Measurements from ENCODE around the gene KCNH4. TPM values are rescaled to one million over a fixed set of nuclear protein-coding genes. Genes with fewer than 3 reads are reported as not detected.

KCNH4 gene
- total and polyA plus RNA-seq, 2 experiments from 2014 or later: not detected

Other genes with a start within 250 kb of the KCNH4 start
- 69.0 and 70.0 TPM in 2 replicates for gene CNP, start 214.3 kb downstream of the KCNH4 start, total RNA-seq
- gene CNP, start 214.3 kb downstream of the KCNH4 start, polyA plus RNA-seq: 79.4 and 82.8 TPM in 2 replicates
- 66.6 and 79.2 TPM in 2 replicates for gene DNAJC7, start 163.7 kb downstream of the KCNH4 start, total RNA-seq
- 83.8 and 90.0 TPM in 2 replicates for gene DNAJC7, start 163.7 kb downstream of the KCNH4 start, polyA plus RNA-seq
- 113 and 125 TPM in 2 replicates for gene NKIRAS2, start 161.1 kb downstream of the KCNH4 start, total RNA-seq
- 98.2 and 107 TPM in 2 replicates for gene NKIRAS2, start 161.1 kb downstream of the KCNH4 start, polyA plus RNA-seq
- gene C17orf113, start 130.5 kb downstream of the KCNH4 start, total RNA-seq: 6.2 and 7.6 TPM in 2 replicates
- 4.5 and 4.7 TPM in 2 replicates for gene C17orf113, start 130.5 kb downstream of the KCNH4 start, polyA plus RNA-seq
- 1.7 and 2.1 TPM in 2 replicates for gene ZNF385C, start 82.7 kb downstream of the KCNH4 start, total RNA-seq
- gene ZNF385C, start 82.7 kb downstream of the KCNH4 start, polyA plus RNA-seq: 3.0 and 3.9 TPM in 2 replicates
- gene DHX58, start 68.4 kb downstream of the KCNH4 start, total RNA-seq: 0.42 and 1.2 TPM in 2 replicates
- not detected in 2 replicates for gene DHX58, start 68.4 kb downstream of the KCNH4 start, polyA plus RNA-seq
- gene KAT2A, start 59.8 kb downstream of the KCNH4 start, total RNA-seq: 38.2 and 76.9 TPM in 2 replicates
- 89.0 and 121 TPM in 2 replicates for gene KAT2A, start 59.8 kb downstream of the KCNH4 start, polyA plus RNA-seq
- gene HSPB9, start 58.3 kb downstream of the KCNH4 start, total RNA-seq: 0.06 and 0.67 TPM in 2 replicates
- 0.51 and 0.52 TPM in 2 replicates for gene HSPB9, start 58.3 kb downstream of the KCNH4 start, polyA plus RNA-seq
- gene RAB5C, start 26.2 kb downstream of the KCNH4 start, total RNA-seq: 41.8 and 53.8 TPM in 2 replicates
- gene RAB5C, start 26.2 kb downstream of the KCNH4 start, polyA plus RNA-seq: 44.8 and 65.1 TPM in 2 replicates
- 1.3 TPM in 1 of 2 replicates, not detected in the other for gene HCRT, start 4.3 kb upstream of the KCNH4 start, total RNA-seq
- gene HCRT, start 4.3 kb upstream of the KCNH4 start, polyA plus RNA-seq: 1.9 TPM in 1 of 2 replicates, not detected in the other
- gene GHDC, start 13.4 kb upstream of the KCNH4 start, total RNA-seq: 7.3 and 13.5 TPM in 2 replicates
- gene GHDC, start 13.4 kb upstream of the KCNH4 start, polyA plus RNA-seq: 7.4 and 13.4 TPM in 2 replicates
- 35.8 and 62.4 TPM in 2 replicates for gene STAT5B, start 95.2 kb upstream of the KCNH4 start, total RNA-seq
- gene STAT5B, start 95.2 kb upstream of the KCNH4 start, polyA plus RNA-seq: 26.8 and 45.1 TPM in 2 replicates
- 6.8 and 12.2 TPM in 2 replicates for gene STAT5A, start 107.4 kb upstream of the KCNH4 start, total RNA-seq
- 8.2 and 9.7 TPM in 2 replicates for gene STAT5A, start 107.4 kb upstream of the KCNH4 start, polyA plus RNA-seq
- 82.1 and 87.8 TPM in 2 replicates for gene STAT3, start 207.3 kb upstream of the KCNH4 start, total RNA-seq
- 82.7 and 102 TPM in 2 replicates for gene STAT3, start 207.3 kb upstream of the KCNH4 start, polyA plus RNA-seq
- 47.7 and 72.3 TPM in 2 replicates for gene CAVIN1, start 242.1 kb upstream of the KCNH4 start, total RNA-seq
- gene CAVIN1, start 242.1 kb upstream of the KCNH4 start, polyA plus RNA-seq: 40.0 and 61.3 TPM in 2 replicates